SH-SY5Y (cell line): Measurements from ENCODE around the gene PAGE2.

Experiments
- GATA2 ChIP-seq: IDR thresholded peaks from 2 replicates; pipeline ENCODE4 v1.6.1; 2011; ENCODE audit warnings: mild to moderate bottlenecking, low read depth, low read length
- GATA3 ChIP-seq: IDR thresholded peaks from 2 replicates; pipeline ENCODE4 v1.6.1; 2011; ENCODE audit warnings: low read depth, mild to moderate bottlenecking, low read length, moderate library complexity

- TF ChIP-seq GATA2 (no peak), GATA3 (no peak)
Observed at GRCh38 chrX:55099162-55099561, 10.3 kb downstream of the PAGE2 start.
